ENCODE measurements around the gene MARCO. TPM values are rescaled to one million over a fixed set of nuclear protein-coding genes. Genes with fewer than 3 reads are reported as not detected.

The MARCO gene
- total RNA-seq, 1 experiment from 2014 or later: 0.43 TPM

GRCh38 chr2:119005051-119005450, 63.1 kb downstream of the MARCO start:
- peak in 1 of 2 experiments; percentile 28 for DNase-seq
- Mint-ChIP-seq H3K4me3 (ENCODE audit: unreplicated experiment) (no peak overlapping the region), H3K4me1 (ENCODE audit: low read depth, unreplicated experiment) (no peaks in the 10 kb centered on the region), H3K9me3 (ENCODE audit: unreplicated experiment) (no peaks in the 10 kb centered on the region), H3K27ac (ENCODE audit: unreplicated experiment) (no peak overlapping the region), H3K27me3 (ENCODE audit: insufficient read depth, unreplicated experiment) (peaks cover 9% of the 10 kb centered on the region), H3K36me3 (ENCODE audit: insufficient read depth, unreplicated experiment) (no peaks in the 10 kb centered on the region)
- ChIA-PET CTCF (interaction anchor here (0.6 kb wide), 1 partner anchor 603 kb away, joined by 3 read pairs; no protein-coding TSS in a partner anchor), POLR2A (no interaction called here)
- Histone ChIP-seq H3K4me1 (no peaks in the 10 kb centered on the region), H3K4me3 (ENCODE audit: low read depth, low read length) (no peak overlapping the region), H3K27me3 (replicated peaks; ENCODE audit: control insufficient read depth, insufficient read depth, low read length) (no peaks in the 10 kb centered on the region; the same call in 1 of the 2 replicates), H3K9me3 (no peaks in the 10 kb centered on the region; the same call in 1 of the 2 replicates), H3K36me3 (ENCODE audit: control insufficient read depth, insufficient read depth, low read length) (no peaks in the 10 kb centered on the region)
- TF ChIP-seq CTCF (IDR thresholded peaks at IDR 0.05; ENCODE audit: insufficient read depth in 1 of 2, low read depth in 1 of 2, low read length in 1 of 2, severe bottlenecking in 1 of 2, unreplicated experiment in 1 of 2): no peak
- intact Hi-C loops (cut with micrococcal nuclease; ENCODE audit: unreplicated experiment): no loop called here
- BruUV-seq (replicated peaks): no TSS peak

GRCh38 chr2:119005555-119005954, 63.6 kb downstream of the MARCO start:
- Histone ChIP-seq H3K36me3 (ENCODE audit: control insufficient read depth, insufficient read depth, low read length) (no peaks in the 10 kb centered on the region), H3K27me3 (replicated peaks; ENCODE audit: control insufficient read depth, insufficient read depth, low read length) (peaks cover 2% of the 10 kb centered on the region), H3K4me3 (ENCODE audit: low read depth, low read length) (no peak overlapping the region), H3K9me3 (no peaks in the 10 kb centered on the region; the same call in 1 of the 2 replicates), H3K4me1 (no peaks in the 10 kb centered on the region)
- peak in 1 of 2 experiments; percentile 20 for DNase-seq
- Mint-ChIP-seq H3K27ac (ENCODE audit: unreplicated experiment) (no peak overlapping the region), H3K4me1 (ENCODE audit: low read depth, unreplicated experiment) (no peaks in the 10 kb centered on the region), H3K36me3 (ENCODE audit: insufficient read depth, unreplicated experiment) (no peaks in the 10 kb centered on the region), H3K9me3 (ENCODE audit: unreplicated experiment) (no peaks in the 10 kb centered on the region), H3K4me3 (ENCODE audit: unreplicated experiment) (no peak overlapping the region), H3K27me3 (ENCODE audit: insufficient read depth, unreplicated experiment) (peaks cover 10% of the 10 kb centered on the region)
- BruUV-seq (replicated peaks): no TSS peak
- TF ChIP-seq CTCF (IDR thresholded peaks at IDR 0.05; ENCODE audit: insufficient read depth in 1 of 2, low read depth in 1 of 2, low read length in 1 of 2, severe bottlenecking in 1 of 2, unreplicated experiment in 1 of 2): no peak
- ChIA-PET CTCF (interaction anchor here (0.6 kb wide), 1 partner anchor 603 kb away, joined by 3 read pairs; no protein-coding TSS in a partner anchor), POLR2A (no interaction called here)
- intact Hi-C loops (cut with micrococcal nuclease; ENCODE audit: unreplicated experiment): no loop called here

DNA sequence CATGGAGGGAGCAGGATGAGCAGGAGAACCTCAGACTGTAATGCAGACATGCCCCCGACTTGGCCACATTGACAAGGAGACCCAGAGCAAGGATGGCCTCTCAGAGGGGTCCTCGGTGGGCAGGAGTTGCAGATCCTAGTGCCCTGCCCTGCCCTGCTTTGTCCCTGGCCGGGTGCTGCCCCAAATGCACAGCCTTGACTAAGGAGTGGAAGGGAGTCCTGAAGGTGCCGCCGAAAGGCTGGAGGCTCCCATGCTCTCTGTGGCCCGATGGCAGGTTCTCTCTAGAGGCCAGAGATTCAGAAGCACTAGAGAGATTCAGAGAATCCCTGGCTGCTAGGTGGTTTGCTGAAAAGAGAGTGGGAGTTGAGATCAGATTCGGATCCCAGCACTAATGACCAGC, 64.4 kb downstream of the MARCO start:
- ChIA-PET POLR2A (no interaction called here), CTCF (interaction anchor here (0.6 kb wide), 1 partner anchor 124 kb away, joined by 3 read pairs; no protein-coding TSS in a partner anchor)
- H3K27me3 ChIP-seq (replicated peaks; ENCODE audit: control insufficient read depth, insufficient read depth, low read length): peaks cover 2% of the 10 kb centered on the region
- BruUV-seq (replicated peaks): no TSS peak
- no peaks in the 10 kb centered on the region for H3K36me3 ChIP-seq (ENCODE audit: control insufficient read depth, insufficient read depth, low read length)
- Mint-ChIP-seq H3K9me3 (ENCODE audit: unreplicated experiment) (no peaks in the 10 kb centered on the region), H3K27me3 (ENCODE audit: insufficient read depth, unreplicated experiment) (peaks cover 10% of the 10 kb centered on the region), H3K4me1 (ENCODE audit: low read depth, unreplicated experiment) (no peaks in the 10 kb centered on the region), H3K4me3 (ENCODE audit: unreplicated experiment) (no peak overlapping the region), H3K36me3 (ENCODE audit: insufficient read depth, unreplicated experiment) (no peaks in the 10 kb centered on the region), H3K27ac (ENCODE audit: unreplicated experiment) (no peak overlapping the region)
- intact Hi-C loops (cut with micrococcal nuclease; ENCODE audit: unreplicated experiment): no loop called here
- H3K4me1 ChIP-seq: no peaks in the 10 kb centered on the region; the same call in 1 of the 2 replicates
- no peaks in the 10 kb centered on the region; the same call in 1 of the 2 replicates for H3K9me3 ChIP-seq
- DNase-seq: peak in 1 of 2 experiments; percentile 19
- no peak overlapping the region for H3K4me3 ChIP-seq (ENCODE audit: low read depth, low read length)
- no peak for TF ChIP-seq CTCF (IDR thresholded peaks at IDR 0.05; ENCODE audit: insufficient read depth in 1 of 2, low read depth in 1 of 2, low read length in 1 of 2, severe bottlenecking in 1 of 2, unreplicated experiment in 1 of 2)
